Measurements from ENCODE around the gene SPOCD1. TPM values are rescaled to one million over a fixed set of nuclear protein-coding genes. Genes with fewer than 3 reads are reported as not detected.

SPOCD1 gene
- total and polyA plus RNA-seq, 2 of the 4 experiments (the other 2 are of a cell fraction), result 59.7 to 132 TPM

GRCh38 chr1:31784356-31785019 is 31.3 kb downstream of the SPOCD1 start:
- peaks cover 9% of the 10 kb centered on the region for H3K9me1 ChIP-seq (ENCODE audit: insufficient read depth, low read length)
- no peak overlapping the region for H2BK120ac ChIP-seq (ENCODE audit: low read depth, low read length)
- H3K9ac ChIP-seq (ENCODE audit: low read depth, low read length), result no peak overlapping the region
- ATAC-seq (ENCODE audit: low read depth) (no peak), DNase-seq (no peak)
- H2BK20ac ChIP-seq (ENCODE audit: low read depth, low read length), result no peak overlapping the region
- intact Hi-C loops (cut with micrococcal nuclease), result no loop called here
- no peak overlapping the region for H3K4me2 ChIP-seq (ENCODE audit: low read depth, low read length)
- H3K56ac ChIP-seq (ENCODE audit: extremely low read depth, insufficient read depth, low read length), result no peak overlapping the region
- POLR2A ChIA-PET (ENCODE audit: unreplicated experiment), result no interaction called here
- no peaks in the 10 kb centered on the region for H3K27me3 ChIP-seq (ENCODE audit: control insufficient read depth, insufficient read depth, low read length)
- no peak overlapping the region for H4K5ac ChIP-seq (ENCODE audit: low read depth, low read length)
- H3K23ac ChIP-seq (ENCODE audit: low read depth, low read length), result no peak overlapping the region
- H4K20me1 ChIP-seq (ENCODE audit: insufficient read depth, low read length), result no peaks in the 10 kb centered on the region; the same call in none of the 2 replicates
- peaks cover 0 to 9% of the 10 kb centered on the region in 2 experiments; a peak in 2 of 4 replicates for H3K79me1 ChIP-seq (ENCODE audit: low read depth in 1 of 2, low read length in 2 of 2)
- no peak overlapping the region for H4K91ac ChIP-seq (ENCODE audit: insufficient read depth, low read depth, low read length)
- no peaks in the 10 kb centered on the region for H3K36me3 ChIP-seq (ENCODE audit: control insufficient read depth, insufficient read depth, low read length)
- TF ChIP-seq BHLHE40 (IDR thresholded peaks at IDR 0.05; ENCODE audit: low read depth, low read length), result no peak
- no peak for TF ChIP-seq CHD1 (IDR thresholded peaks at IDR 0.05; ENCODE audit: low read depth, low read length)
- H2AK9ac ChIP-seq (replicated peaks; ENCODE audit: low read depth, low read length, poor library complexity), result no peak overlapping the region
- BruUV-seq (replicated peaks), result no TSS peak
- H3K18ac ChIP-seq (ENCODE audit: low read depth, low read length), result no peak overlapping the region
- CTCF ChIA-PET, result no interaction called here
- H3K27ac ChIP-seq (ENCODE audit: insufficient read depth, low read length), result no peak overlapping the region
- H3K4me1 ChIP-seq (ENCODE audit: control insufficient read depth, insufficient read depth, low read length), result peaks cover 12% of the 10 kb centered on the region
- H2BK5ac ChIP-seq (ENCODE audit: low read depth, low read length, poor library complexity, severe bottlenecking), result no peak overlapping the region
- no peak overlapping the region for H2BK15ac ChIP-seq (ENCODE audit: low read depth, low read length)
- H3K4ac ChIP-seq (ENCODE audit: low read depth, low read length), result no peak overlapping the region
- no peak overlapping the region for H4K8ac ChIP-seq (ENCODE audit: low read depth in 2 of 2, low read length in 2 of 2)
- no peaks in the 10 kb centered on the region for H3K9me3 ChIP-seq (ENCODE audit: control insufficient read depth, insufficient read depth, low read length)
- no peak overlapping the region for H2AK5ac ChIP-seq (ENCODE audit: low read depth, low read length)
- in situ Hi-C loops (cut with MboI; ENCODE audit: low sequenced_read_pairs), result loop anchor here (5.0 kb wide), 1 partner anchor 122 kb away; no protein-coding TSS in a partner anchor
- H3K14ac ChIP-seq (replicated peaks; ENCODE audit: low read depth, low read length), result no peak overlapping the region
- WGBS, 2 experiments (ENCODE audit: extremely low coverage in 2 of 2, insufficient read length in 1 of 2), result 88% methylated on average over 3 of the region's 4 CpGs; no CpG with 5 or more reads in 1 of the 2 experiments
- H2AFZ ChIP-seq (replicated peaks; ENCODE audit: low read length, poor library complexity), result no peak overlapping the region
- dilution Hi-C loops (cut with HindIII; ENCODE audit: low sequenced_read_pairs, unreplicated experiment), result no loop called here
- no peak overlapping the region for H3K4me3 ChIP-seq (ENCODE audit: insufficient read depth, low read depth, low read length)
